Cerebellar nuclear complex (tissue), 1 donor: ENCODE measurements around the gene NPLOC4.
"Not testable (repeated sequence)": the region's sequence is repeated elsewhere in the genome, so short reads cannot be mapped to it uniquely, and the experiment has no call there.

ENCODE experiments used
- DNase-seq, 2 experiments: peaks; one replicate each; lab custom pipeline; 2025; lab: John Stamatoyannopoulos, UW

NPLOC4 gene

GRCh38 chr17:81636505-81637288, at the start of gene NPLOC4, which contains the start of gene TSPAN10:
Gene NPLOC4, minus strand, starts transcription at chr17:81637112. Its CDS starts 182 bp downstream, at chr17:81636930.
Gene TSPAN10, plus strand, starts transcription at chr17:81637196. Its CDS starts 5,217 bp downstream, at chr17:81642413.
- no peak for DNase-seq

- no peak for DNase-seq
These were observed 49.7 kb upstream of the NPLOC4 start for GRCh38 chr17:81686614-81687013.

GRCh38 chr17:81685108-81685507, 48.2 kb upstream of the NPLOC4 start:
- no peak for DNase-seq

DNA sequence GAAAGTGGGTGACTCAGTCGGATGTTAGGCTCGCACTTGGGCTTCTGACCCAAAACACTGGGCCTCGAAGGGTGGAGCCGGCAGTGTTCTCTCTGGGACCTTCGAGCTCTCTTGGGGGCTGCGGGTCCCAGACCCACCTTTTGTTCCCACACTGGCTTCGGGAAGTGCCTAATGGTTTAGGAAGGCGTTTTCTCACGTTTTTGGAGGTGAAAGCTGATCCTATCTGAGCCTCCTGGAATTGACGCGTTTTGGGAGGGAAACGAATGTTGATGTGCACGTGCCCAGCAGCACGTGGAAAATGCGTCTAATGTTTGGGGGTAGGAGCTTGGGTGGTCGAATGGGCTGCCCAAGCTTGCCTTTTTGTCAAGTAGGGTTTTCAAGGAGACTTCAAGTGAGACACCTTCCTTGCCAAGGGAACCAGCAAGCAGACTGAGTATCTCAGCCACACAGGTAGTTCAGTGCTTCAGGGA, 47.6 kb upstream of the NPLOC4 start:
- DNase-seq: no peak

DNA sequence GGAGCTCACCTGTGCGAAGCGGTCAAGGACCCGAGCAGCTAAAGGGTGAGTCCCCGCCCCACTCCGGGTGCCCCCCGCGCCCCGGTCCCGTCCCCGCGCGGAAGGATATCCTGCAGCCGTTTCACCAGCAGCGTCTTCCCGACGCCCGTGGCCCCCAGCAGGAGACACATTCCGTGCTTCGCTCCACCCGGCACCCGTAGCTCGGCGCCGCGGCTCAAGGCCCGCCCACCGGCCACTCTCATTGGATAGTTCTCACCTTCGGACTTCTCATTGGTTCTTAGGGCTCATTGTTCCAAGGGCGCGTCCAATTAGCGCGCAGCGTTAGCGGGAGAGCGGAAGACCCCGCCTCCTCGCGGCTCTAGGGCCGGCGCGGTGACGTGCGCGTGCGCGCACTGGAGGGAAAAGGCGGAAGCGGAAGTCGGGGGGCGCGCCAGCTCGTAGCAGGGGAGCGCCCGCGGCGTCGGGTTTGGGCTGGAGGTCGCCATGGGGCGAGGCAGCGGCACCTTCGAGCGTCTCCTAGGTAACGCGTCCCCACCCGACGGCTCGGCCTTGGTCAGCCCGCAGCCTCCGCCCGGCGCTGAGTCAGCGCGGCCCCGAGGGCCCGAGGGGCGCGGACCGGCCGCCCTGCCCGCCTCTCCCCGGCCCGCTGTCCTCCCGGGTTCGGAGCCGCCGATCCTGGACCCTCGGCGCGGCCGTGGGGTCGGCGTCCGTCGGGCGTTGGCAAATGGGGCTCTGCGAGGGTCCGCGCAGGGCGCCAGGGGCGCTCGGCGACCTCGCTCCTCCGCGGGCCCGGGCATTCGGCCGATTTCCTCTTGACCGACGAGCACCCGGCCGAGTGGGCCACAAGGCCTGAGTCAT, 46.9 kb upstream of the NPLOC4 start, which contains the start of the genes ARL16 and HGS:
ARL16 (minus strand) TSS at position 214 of the 858 bp plus-strand sequence; CDS start at position 170, 44 bp downstream.
HGS (plus strand) TSS at position 428 of the 858 bp plus-strand sequence; CDS start at position 484, 56 bp downstream.
- peak; percentile 61 to 85 for DNase-seq

- no peak for DNase-seq
These were observed 46.3 kb upstream of the NPLOC4 start for GRCh38 chr17:81683208-81683583.

GRCh38 chr17:81682565-81683207, 45.8 kb upstream of the NPLOC4 start:
- DNase-seq: no peak

GRCh38 chr17:81681672-81682071, 44.8 kb upstream of the NPLOC4 start:
- no peak for DNase-seq

DNA sequence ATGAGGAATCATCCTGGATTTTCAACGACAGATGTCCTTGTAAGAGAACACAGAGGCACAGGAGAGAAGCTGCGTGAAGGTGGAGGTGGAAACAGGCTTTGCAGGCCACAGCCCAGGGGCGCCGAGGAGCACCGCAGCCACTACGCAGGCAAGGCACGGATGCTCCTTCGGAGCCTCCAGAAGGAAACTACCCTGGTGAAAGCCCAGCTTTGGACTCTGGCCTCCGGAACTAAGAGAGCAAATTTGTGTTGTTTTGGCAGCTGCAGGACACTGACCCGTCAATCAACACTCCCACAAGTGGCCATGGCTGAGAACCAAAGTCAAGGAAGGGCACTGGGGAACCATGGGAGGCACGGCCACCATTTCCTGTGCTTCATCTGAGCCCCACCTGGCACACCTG, 43.2 kb upstream of the NPLOC4 start:
- no peak for DNase-seq

- DNase-seq: no peak
These were observed 40.0 kb upstream of the NPLOC4 start for GRCh38 chr17:81676906-81677305.

DNA sequence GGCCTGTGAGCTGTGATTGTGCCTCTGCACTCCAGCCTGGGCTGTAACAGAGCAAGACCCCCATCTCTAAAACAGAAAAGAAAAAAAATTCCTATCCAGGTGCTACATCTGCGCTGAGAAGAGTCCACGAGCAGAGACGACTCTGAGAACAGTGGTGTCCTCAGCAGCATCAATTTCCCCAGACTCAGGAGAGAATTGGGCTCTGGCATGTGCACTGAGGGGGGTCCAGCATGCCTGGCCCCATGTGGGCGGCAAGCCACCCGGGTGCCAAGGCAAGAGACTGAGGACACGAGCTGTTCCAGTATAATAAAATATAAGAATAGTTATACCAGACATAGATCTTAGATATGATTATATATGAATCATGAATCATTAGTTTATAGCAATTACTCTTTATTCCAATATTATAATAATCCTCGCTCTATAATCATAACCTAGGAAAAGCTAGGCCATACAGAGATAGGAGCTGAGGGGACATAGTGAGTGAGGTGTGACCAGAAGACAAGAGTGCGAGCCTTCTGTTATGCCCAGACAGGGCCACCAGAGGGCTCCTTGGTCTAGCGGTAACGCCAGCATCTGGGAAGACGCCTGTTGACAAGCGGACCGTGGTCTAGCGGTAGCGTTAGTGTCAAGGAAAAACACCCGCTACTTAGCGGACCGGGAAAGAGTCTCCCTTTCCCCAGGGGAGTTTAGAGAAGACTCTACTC, 38.8 kb upstream of the NPLOC4 start:
- not testable (repeated sequence) for DNase-seq

DNA sequence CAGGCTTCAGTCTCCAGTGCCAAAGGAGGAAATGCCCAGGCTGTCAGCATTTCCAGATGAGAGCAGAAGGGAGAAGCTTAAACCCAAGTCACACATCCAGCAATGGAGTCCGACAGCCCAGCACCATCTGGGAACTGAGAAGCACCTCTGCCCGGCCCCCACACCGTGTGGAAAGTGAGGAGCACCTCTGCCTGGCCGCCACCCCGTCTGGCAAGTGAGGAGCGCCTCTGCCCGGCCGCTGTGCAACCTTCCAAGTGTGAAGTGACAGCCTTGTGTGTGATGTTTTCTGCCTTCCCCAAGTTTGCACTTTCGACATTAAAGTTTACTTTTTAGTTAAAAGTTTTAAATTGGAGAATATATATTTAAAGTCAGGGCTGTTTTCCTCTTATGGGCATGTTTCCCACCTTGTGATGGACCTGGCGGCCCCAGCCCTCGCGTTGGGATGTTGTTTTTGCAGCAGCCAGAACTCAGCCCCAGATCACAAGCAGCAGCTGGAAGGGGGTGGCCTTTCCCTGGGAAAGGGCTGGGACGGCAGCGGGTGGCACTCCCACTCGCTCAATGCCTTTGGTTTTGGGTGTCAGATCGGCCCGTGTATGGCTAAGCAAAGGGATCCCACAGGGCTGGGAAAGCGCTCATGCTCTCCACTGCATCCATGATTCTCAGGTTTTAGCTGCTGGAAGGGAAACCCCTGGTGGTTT, 36.8 kb upstream of the NPLOC4 start:
- no peak for DNase-seq

DNA sequence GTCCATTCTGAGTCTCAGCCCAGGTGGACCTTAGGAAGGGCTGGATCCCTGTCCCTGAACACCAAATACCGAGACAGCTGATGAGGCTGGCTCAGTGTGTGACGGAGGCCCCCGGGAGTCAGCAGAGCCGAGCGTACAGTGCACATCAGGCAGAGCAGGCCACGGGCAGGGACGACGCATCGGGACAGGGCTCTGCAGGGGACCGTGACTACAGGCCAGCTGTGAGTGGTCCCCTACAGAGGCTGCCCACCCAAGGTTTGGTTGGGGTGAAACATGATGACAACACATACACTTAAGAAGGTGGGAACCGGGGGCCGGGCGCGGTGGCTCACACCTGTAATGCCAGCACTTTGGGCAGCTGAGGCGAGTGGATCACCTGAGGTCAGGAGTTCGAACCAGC, 36.0 kb upstream of the NPLOC4 start:
- no peak for DNase-seq

GRCh38 chr17:81672504-81672903, 35.6 kb upstream of the NPLOC4 start:
- DNase-seq: no peak

GRCh38 chr17:81667754-81668153, 30.8 kb upstream of the NPLOC4 start:
- DNase-seq: no peak

GRCh38 chr17:81666342-81667191, 29.7 kb upstream of the NPLOC4 start, which contains the start of the genes CCDC137 and OXLD1:
Gene CCDC137, plus strand, starts transcription at chr17:81666737. Its CDS starts 30 bp downstream, at chr17:81666767.
Gene OXLD1, minus strand, starts transcription at chr17:81666605. Its CDS starts 28 bp downstream, at chr17:81666577.
- peak in 1 of 2 experiments; percentile 90 for DNase-seq

GRCh38 chr17:81666092-81666341, 29.1 kb upstream of the NPLOC4 start:
- no peak for DNase-seq

GRCh38 chr17:81665205-81666091, 28.5 kb upstream of the NPLOC4 start:
- no peak for DNase-seq

DNA sequence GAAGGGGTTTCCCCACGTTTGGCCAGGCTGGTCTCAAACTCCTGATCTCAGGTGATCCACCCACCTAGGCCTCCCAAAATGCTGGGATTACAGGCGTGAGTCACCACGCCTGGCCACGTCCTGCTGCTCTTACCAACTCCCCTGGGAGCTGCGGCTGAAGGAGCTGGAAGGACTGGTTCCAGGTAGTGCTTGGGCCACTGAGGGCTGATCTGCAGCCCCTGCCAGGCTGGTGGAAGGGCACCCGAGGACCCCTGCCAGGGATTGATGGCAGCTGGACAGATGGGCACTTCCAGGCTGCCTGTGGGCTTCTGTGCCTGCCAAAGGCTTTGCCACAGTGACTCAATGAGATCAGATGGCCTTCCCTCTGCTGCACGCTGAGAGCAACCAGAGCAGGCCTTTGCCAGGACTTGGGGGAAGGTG, 27.1 kb upstream of the NPLOC4 start:
- no peak for DNase-seq
